Fibroblast of the aortic adventitia (primary cell): ENCODE results near the gene IGBP1. TPM values are rescaled to one million over a fixed set of nuclear protein-coding genes. Genes with fewer than 3 reads are reported as not detected.

Source experiments
- DNase-seq: peaks from one replicate; pipeline ENCODE4 v3.0.0-alpha.2; 2010; ENCODE audit warnings: low read depth
- H3K4me3 ChIP-seq: 2 replicates; pipeline ENCODE4 v1.5.1; 2011; ENCODE audit warnings: low read depth, mild to moderate bottlenecking, control low read depth, low read length, moderate library complexity
- total RNA-seq: library from RNA; depleted of rRNA; stranded (reverse); fragments of >200 nt; gene quantifications from 2 replicates; pipeline ENCODE4 v1.2.3, GENCODE V29; 2012; ENCODE audit warnings: low replicate concordance
- TF ChIP-seq, protein P1 (sequence below): IDR thresholded peaks from 2 replicates; pipeline ENCODE4 v1.5.1; 2011; ENCODE audit warnings: mild to moderate bottlenecking, low read length, control low read depth, inconsistent platforms; ENCODE audit not compliant: insufficient read depth

Gene IGBP1
- total RNA-seq, 1 donor = 64.6 TPM

DNA sequence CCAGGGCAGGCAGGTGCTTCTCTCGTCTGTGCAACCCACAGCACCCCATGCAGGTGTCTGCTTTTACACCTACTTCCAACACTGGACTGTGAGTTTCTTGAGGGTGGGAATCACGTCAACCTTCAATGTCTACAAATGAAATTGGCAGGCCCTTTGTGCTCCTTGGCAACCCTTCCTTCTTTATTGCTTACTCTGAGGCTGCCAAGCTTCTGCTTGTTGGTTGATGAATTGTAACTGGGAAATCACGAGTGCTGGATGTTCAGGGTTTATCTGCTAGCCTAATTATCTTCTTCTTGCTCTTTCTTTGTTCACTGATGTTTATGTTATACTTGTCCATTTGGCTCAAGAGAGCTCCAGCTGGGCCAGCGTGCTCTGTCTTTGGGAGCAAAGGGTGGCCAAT is 41.5 kb downstream of the IGBP1 start:
- H3K4me3 ChIP-seq = no peak overlapping the region
- TF ChIP-seq, protein P1, sequence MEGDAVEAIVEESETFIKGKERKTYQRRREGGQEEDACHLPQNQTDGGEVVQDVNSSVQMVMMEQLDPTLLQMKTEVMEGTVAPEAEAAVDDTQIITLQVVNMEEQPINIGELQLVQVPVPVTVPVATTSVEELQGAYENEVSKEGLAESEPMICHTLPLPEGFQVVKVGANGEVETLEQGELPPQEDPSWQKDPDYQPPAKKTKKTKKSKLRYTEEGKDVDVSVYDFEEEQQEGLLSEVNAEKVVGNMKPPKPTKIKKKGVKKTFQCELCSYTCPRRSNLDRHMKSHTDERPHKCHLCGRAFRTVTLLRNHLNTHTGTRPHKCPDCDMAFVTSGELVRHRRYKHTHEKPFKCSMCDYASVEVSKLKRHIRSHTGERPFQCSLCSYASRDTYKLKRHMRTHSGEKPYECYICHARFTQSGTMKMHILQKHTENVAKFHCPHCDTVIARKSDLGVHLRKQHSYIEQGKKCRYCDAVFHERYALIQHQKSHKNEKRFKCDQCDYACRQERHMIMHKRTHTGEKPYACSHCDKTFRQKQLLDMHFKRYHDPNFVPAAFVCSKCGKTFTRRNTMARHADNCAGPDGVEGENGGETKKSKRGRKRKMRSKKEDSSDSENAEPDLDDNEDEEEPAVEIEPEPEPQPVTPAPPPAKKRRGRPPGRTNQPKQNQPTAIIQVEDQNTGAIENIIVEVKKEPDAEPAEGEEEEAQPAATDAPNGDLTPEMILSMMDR = no peak
- peak; percentile 76 for DNase-seq

GRCh38 chrX:70175338-70175737 is 42.1 kb downstream of the IGBP1 start:
- H3K4me3 ChIP-seq = no peak overlapping the region
- TF ChIP-seq, protein P1 = no peak
- no peak for DNase-seq

GRCh38 chrX:70176938-70177533 is 43.8 kb downstream of the IGBP1 start, which contains the start of gene DGAT2L6:
Gene DGAT2L6, plus strand, starts transcription at chrX:70177483. Its CDS starts 100 bp downstream, at chrX:70177583.
- TF ChIP-seq, protein P1 = no peak
- H3K4me3 ChIP-seq = no peak within 1 kb of the TSS
- DNase-seq = no peak

DNA sequence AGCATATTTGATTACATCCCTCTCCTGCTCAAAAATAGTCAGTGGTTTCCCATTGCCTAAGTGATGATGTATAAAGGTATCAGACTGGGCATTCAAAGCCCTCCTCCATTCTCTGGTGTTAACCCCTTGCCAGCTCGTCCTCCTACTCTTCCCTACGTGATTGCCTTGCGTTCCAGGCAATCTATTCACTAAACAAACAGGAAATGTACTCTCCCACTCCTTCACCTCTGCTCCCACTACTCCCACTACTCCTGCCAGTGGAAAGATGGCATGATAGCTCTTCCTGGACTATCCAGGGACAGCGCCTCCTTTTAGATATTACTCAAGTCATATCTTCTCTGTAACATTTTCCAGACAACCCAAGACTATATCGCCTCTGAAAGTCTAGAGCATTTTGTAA is 49.8 kb downstream of the IGBP1 start:
- TF ChIP-seq, protein P1 = no peak
- H3K4me3 ChIP-seq = no peak overlapping the region
- DNase-seq = no peak

DNA sequence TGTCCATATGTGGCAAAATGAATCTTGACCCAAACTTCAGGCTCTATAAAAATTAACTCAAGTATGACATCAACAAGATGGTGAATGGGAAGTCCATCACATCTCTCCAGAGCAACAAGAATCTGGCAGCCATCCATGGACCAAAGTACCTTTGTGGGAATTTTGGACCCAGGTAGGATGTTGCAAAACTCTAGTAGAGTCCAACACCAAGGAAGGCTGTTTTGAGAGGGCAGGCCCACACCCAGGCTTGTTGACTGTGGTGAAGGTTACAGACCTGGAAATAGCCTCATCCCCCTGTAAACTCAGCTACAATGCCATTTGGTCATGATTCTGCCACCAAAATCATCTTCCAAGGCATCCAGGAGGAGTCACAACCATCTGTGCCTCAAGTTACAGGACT is 57.0 kb downstream of the IGBP1 start:
- TF ChIP-seq, protein P1 = no peak
- no peak overlapping the region for H3K4me3 ChIP-seq
- no peak for DNase-seq

DNA sequence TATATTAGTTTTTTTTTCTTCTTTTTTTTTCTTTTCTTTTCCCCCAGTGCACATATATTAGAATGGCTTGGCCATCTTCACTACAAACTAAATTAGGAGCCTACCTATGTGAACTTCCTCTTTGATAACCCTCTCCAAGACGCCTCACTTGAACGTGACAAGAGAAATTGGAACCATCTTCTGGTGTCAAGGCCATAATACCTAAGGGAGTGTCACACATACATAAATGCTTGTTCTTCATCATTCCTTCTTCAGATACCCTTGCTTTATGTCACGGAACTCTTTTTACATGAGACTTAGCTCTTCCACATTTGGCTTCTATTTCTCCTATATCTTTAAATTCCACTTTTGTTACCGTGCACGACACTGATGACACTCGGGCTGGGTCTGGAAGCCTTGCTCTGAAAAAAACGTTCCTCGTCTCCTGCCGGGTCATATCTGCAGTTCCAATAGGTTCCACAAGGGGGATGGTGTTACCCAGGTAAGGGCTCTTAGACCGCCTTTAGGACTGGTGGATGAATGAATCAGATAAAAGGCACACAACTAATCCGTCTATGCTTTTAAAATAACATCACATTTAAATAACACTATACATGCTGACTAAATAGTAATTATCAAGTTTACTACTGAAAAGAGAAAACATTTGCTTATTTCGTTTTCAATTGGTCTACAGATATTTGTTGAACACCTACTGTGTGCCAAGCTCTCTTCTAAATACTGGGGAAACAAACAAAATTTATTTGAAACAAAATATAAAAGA is 63.9 kb downstream of the IGBP1 start:
- peak; percentile 67 for DNase-seq
- no peak overlapping the region for H3K4me3 ChIP-seq
- TF ChIP-seq, protein P1 = peak; percentile 79

- no peak for DNase-seq
- TF ChIP-seq, protein P1 = no peak
- H3K4me3 ChIP-seq = no peak overlapping the region
Measured at GRCh38 chrX:70201732-70202131, 68.5 kb downstream of the IGBP1 start.
